ENCODE measurements around the gene SIPA1.

- TF ChIP-seq CTCF (conservative IDR thresholded peaks at IDR 0.05; ENCODE audit: low read length): no peak
- no peak for TF ChIP-seq EZH2phosphoT487 (IDR thresholded peaks at IDR 0.05; ENCODE audit: borderline replicate concordance, low read depth, low read length)
Observed at GRCh38 chr11:65609229-65609628, 28.7 kb upstream of the SIPA1 start.
